Common myeloid progenitor, CD34-positive (primary cell): ENCODE results near the gene CRY1.
"Not testable (repeated sequence)": the region's sequence is repeated elsewhere in the genome, so short reads cannot be mapped to it uniquely, and the experiment has no call there.

Experiments used
- CTCF ChIA-PET: fragments of 350-600 bp; sonication (Branson Sonifier 250); formaldehyde crosslinking; loops from one replicate; lab custom pipeline; 2021; ENCODE audit warnings: antibody characterized with exemption; lab: Charles Lee
- POLR2A ChIA-PET: fragments of 350-600 bp; sonication (Branson Sonifier 250); formaldehyde crosslinking; loops from one replicate; lab custom pipeline; 2021; ENCODE audit warnings: antibody characterized with exemption; lab: Charles Lee
- DNase-seq, 3 donors: peaks; one replicate each; pipeline versions ENCODE4 v3.0.0 to v3.0.0-alpha.2; 2013
- H3K27ac ChIP-seq, 2 experiments: 1 replicate in 1 of 2; 2 replicates in 1 of 2; pipeline ENCODE4 v1.7.0; 2013; ENCODE audit warnings: inconsistent platforms in 2 of 2, low read length in 2 of 2, mild to moderate bottlenecking in 2 of 2, low read depth in 1 of 2, moderate library complexity in 1 of 2; ENCODE audit not compliant: severe bottlenecking in 2 of 2, insufficient read depth in 1 of 2, poor library complexity in 1 of 2
- H3K27me3 ChIP-seq, 5 experiments: replicated peaks in 2 of 5; 1 replicate in 3 of 5; 2 replicates in 2 of 5; pipeline versions ENCODE4 v1.6.1 to v1.7.0; 2013; ENCODE audit warnings: low read length in 4 of 5, mild to moderate bottlenecking in 2 of 5, moderate library complexity in 2 of 5, inconsistent platforms in 1 of 5; ENCODE audit not compliant: insufficient read depth in 5 of 5, control insufficient read depth in 4 of 5
- H3K36me3 ChIP-seq, 4 experiments: 1 replicate in 2 of 4; 2 replicates in 2 of 4; pipeline versions ENCODE4 v1.6.1 to v1.7.0; 2013; ENCODE audit warnings: low read length in 3 of 4, control low read depth in 1 of 4, mild to moderate bottlenecking in 1 of 4; ENCODE audit not compliant: control insufficient read depth in 4 of 4, insufficient read depth in 4 of 4
- H3K4me1 ChIP-seq, 4 experiments: 1 replicate in 3 of 4; 2 replicates in 1 of 4; pipeline versions ENCODE4 v1.6.1 to v1.7.1; 2013; ENCODE audit warnings: low read length in 3 of 4, mild to moderate bottlenecking in 3 of 4, control low read depth in 1 of 4, inconsistent platforms in 1 of 4, moderate library complexity in 1 of 4; ENCODE audit not compliant: control insufficient read depth in 4 of 4, insufficient read depth in 4 of 4; ENCODE audit errors: control extremely low read depth in 1 of 4
- H3K4me3 ChIP-seq, 7 experiments: 1 replicate in 4 of 7; 2 replicates in 3 of 7; pipeline versions ENCODE4 v1.5.1 to v1.7.0; 2013; ENCODE audit warnings: mild to moderate bottlenecking in 7 of 7, low read length in 6 of 7, moderate library complexity in 6 of 7, inconsistent platforms in 2 of 7, low read depth in 2 of 7, control low read depth in 1 of 7; ENCODE audit not compliant: insufficient read depth in 4 of 7, control insufficient read depth in 1 of 7; ENCODE audit errors: extremely low read depth in 1 of 7
- H3K9me3 ChIP-seq, 5 experiments: 1 replicate in 4 of 5; 2 replicates in 1 of 5; pipeline versions ENCODE4 v1.6.1 to v1.7.1; 2013; ENCODE audit warnings: low read length in 4 of 5, mild to moderate bottlenecking in 2 of 5, inconsistent platforms in 1 of 5, low read depth in 1 of 5, moderate library complexity in 1 of 5; ENCODE audit not compliant: control insufficient read depth in 4 of 5, insufficient read depth in 2 of 5; ENCODE audit errors: control extremely low read depth in 1 of 5
- WGBS: methylation state at CpG from one replicate; pipeline ENCODE4 v1.1.5; 2013; ENCODE audit not compliant: insufficient coverage; 5-methylcytosine and 5-hydroxymethylcytosine counted together

The CRY1 gene

DNA sequence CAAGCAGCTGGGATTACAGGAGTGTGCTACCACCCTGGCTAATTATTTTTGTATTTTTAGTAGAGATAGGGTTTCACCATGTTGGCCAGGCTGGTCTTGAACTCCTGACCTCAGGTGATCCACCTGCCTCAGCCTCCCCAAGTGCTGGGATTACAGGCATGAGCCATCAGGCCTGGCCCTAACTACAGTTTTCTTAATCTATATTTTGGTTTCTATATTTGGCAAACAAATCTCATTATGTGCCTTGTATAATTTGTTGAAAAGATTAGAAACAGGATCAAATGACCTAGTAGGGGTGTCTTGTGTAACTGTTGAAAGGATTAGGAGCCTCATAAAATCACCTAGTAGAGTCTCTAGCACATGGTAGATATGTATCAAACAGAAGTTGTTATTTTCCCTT, 67.0 kb downstream of the CRY1 start:
- H3K4me1 ChIP-seq, POLR2A ChIA-PET, H3K27me3 ChIP-seq, H3K27ac ChIP-seq, H3K36me3 ChIP-seq, DNase-seq, H3K9me3 ChIP-seq, H3K4me3 ChIP-seq, CTCF ChIA-PET: not testable (repeated sequence)

DNA sequence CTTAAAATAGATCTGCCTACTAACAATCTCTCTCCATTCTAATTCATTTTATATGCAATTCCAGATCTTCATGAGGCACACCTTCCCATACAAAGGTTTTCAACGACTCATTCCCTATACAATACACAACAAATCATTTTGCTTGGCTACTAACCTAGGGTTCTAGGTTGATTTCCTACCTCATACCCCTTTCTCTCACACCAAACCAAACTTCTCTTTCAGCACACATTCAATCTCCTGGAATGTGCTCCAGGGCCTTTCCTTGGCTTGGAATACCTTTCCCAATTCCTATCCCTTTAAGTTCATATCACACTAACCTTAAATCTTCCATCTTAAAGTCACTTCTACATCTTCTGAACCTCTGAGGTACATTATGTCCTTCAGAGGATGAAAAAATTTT, 67.7 kb downstream of the CRY1 start:
- POLR2A ChIA-PET = no interaction called here
- peaks cover 0 to 2% (median 0%) of the 10 kb centered on the region in 4 experiments for H3K36me3 ChIP-seq
- no peak overlapping the region for H3K27ac ChIP-seq
- H3K9me3 ChIP-seq = no peaks in the 10 kb centered on the region
- no peak overlapping the region for H3K4me3 ChIP-seq
- no peaks in the 10 kb centered on the region for H3K4me1 ChIP-seq
- H3K27me3 ChIP-seq = no peaks in the 10 kb centered on the region
- CTCF ChIA-PET = no interaction called here
- DNase-seq = no peak
- 100% methylated on average over 1 of the region's 1 CpG for WGBS

GRCh38 chr12:107019546-107019945, 73.8 kb downstream of the CRY1 start:
- Histone ChIP-seq H3K27me3 (no peaks in the 10 kb centered on the region), H3K27ac (no peak overlapping the region), H3K36me3 (peaks cover 0 to 3% (median under 1%) of the 10 kb centered on the region in 4 experiments), H3K9me3 (no peaks in the 10 kb centered on the region), H3K4me1 (no peaks in the 10 kb centered on the region), H3K4me3 (no peak overlapping the region)
- no peak for DNase-seq
- CTCF ChIA-PET = interaction anchor here (0.9 kb wide), 1 partner anchor 25 kb away, joined by 3 read pairs; no protein-coding TSS in a partner anchor
- POLR2A ChIA-PET = interaction anchor here (0.7 kb wide), 1 partner anchor 640 kb away, joined by 5 read pairs; no protein-coding TSS in a partner anchor
- WGBS = no CpG with 5 or more reads among the region's 2 CpGs

- H3K4me3 ChIP-seq = no peak overlapping the region
- peaks cover 0 to 7% (median under 1%) of the 10 kb centered on the region in 4 experiments for H3K36me3 ChIP-seq
- peaks cover 0 to 1% (median 0%) of the 10 kb centered on the region in 5 experiments for H3K9me3 ChIP-seq
- ChIA-PET CTCF (no interaction called here), POLR2A (interaction anchor here (0.5 to 1.0 kb wide), 2 partner anchors 9 to 13 kb away, joined by 3 to 4 read pairs; no protein-coding TSS in a partner anchor)
- no peaks in the 10 kb centered on the region for H3K27me3 ChIP-seq
- no peak overlapping the region for H3K27ac ChIP-seq
- DNase-seq = no peak
- 98% methylated on average over 4 of the region's 4 CpGs for WGBS
- no peaks in the 10 kb centered on the region for H3K4me1 ChIP-seq
These were observed 76.3 kb downstream of the CRY1 start for GRCh38 chr12:107017042-107017441.

DNA sequence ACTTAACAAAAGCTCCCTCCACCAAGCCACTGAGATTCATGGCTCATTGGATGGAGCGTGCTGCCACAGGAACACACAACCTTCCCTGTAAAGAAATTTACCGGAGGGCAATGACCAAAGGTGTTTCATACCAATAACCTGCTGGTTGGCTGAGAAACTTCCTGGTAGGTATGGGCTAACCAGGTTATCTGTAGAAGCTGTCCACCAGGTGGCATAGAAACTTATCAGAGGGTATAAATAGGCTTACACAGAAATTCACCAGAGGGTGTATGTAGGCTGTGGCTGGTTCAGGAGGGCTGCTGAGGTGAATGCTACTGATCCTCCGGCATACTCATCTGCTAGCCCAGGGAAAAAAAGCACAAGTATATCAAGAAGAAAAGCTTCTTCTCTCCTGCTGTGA, 79.3 kb downstream of the CRY1 start:
- peaks cover 0 to 7% (median 0%) of the 10 kb centered on the region in 4 experiments for H3K36me3 ChIP-seq
- POLR2A ChIA-PET = no interaction called here
- no peak overlapping the region for H3K4me3 ChIP-seq
- no peaks in the 10 kb centered on the region for H3K27me3 ChIP-seq
- no peaks in the 10 kb centered on the region for H3K4me1 ChIP-seq
- H3K9me3 ChIP-seq = peaks cover 0 to 1% (median 0%) of the 10 kb centered on the region in 5 experiments
- 100% methylated on average over 1 of the region's 3 CpGs for WGBS
- peak in 1 of 3 donors; percentile 8 for DNase-seq
- H3K27ac ChIP-seq = no peak overlapping the region
- CTCF ChIA-PET = interaction anchor here (1.1 to 1.2 kb wide), 2 partner anchors 8 to 12 kb away, joined by 3 read pairs; no protein-coding TSS in a partner anchor

- H3K27ac ChIP-seq = no peak overlapping the region
- H3K4me1 ChIP-seq = no peaks in the 10 kb centered on the region
- no peaks in the 10 kb centered on the region for H3K27me3 ChIP-seq
- no peak overlapping the region for H3K4me3 ChIP-seq
- 100% methylated on average over 1 of the region's 1 CpG for WGBS
- peaks cover 0 to 1% (median 0%) of the 10 kb centered on the region in 5 experiments for H3K9me3 ChIP-seq
- CTCF ChIA-PET = no interaction called here
- H3K36me3 ChIP-seq = peaks cover 0 to 7% (median 0%) of the 10 kb centered on the region in 4 experiments
- POLR2A ChIA-PET = no interaction called here
- DNase-seq = no peak
These were observed 80.5 kb downstream of the CRY1 start for GRCh38 chr12:107012736-107013425.

GRCh38 chr12:107011519-107011918, 81.8 kb downstream of the CRY1 start:
- ChIA-PET CTCF (interaction anchor here (1.2 kb wide), 1 partner anchor 34 kb away, joined by 3 read pairs; no protein-coding TSS in a partner anchor), POLR2A (no interaction called here)
- WGBS = 100% methylated on average over 1 of the region's 2 CpGs
- no peaks in the 10 kb centered on the region for H3K27me3 ChIP-seq
- peaks cover 0 to 4% (median 0%) of the 10 kb centered on the region in 4 experiments for H3K36me3 ChIP-seq
- H3K9me3 ChIP-seq = peaks cover 0 to 1% (median 0%) of the 10 kb centered on the region in 5 experiments
- no peak overlapping the region for H3K27ac ChIP-seq
- DNase-seq = no peak
- H3K4me1 ChIP-seq = no peaks in the 10 kb centered on the region
- H3K4me3 ChIP-seq = no peak overlapping the region
